Measurements from ENCODE around the gene ZC3H10. TPM values are rescaled to one million over a fixed set of nuclear protein-coding genes. Genes with fewer than 3 reads are reported as not detected.

The ZC3H10 gene
- total and polyA plus RNA-seq, 2 of the 13 experiments (the other 11 are each of a cell fraction or from before 2014, with no cell fraction given): 0.70 to 2.3 TPM

- TF ChIP-seq ATAD3A (CRISPR knock-in tag; IDR thresholded peaks at IDR 0.05) (no peak), ONECUT2 (CRISPR knock-in tag; IDR thresholded peaks at IDR 0.05) (no peak), MYNN (CRISPR knock-in tag; IDR thresholded peaks at IDR 0.05; ENCODE audit: low read depth) (peak; percentile 81; the same call in 1 of the 2 replicates), ZNF543 (CRISPR knock-in tag; IDR thresholded peaks at IDR 0.05) (peak; percentile 78), ZNF777 (CRISPR knock-in tag; IDR thresholded peaks at IDR 0.05) (peak; percentile 49; the same call in 1 of the 2 replicates), SP5 (CRISPR knock-in tag; IDR thresholded peaks at IDR 0.05; ENCODE audit: borderline replicate concordance, low read depth) (peak; percentile 44; the same call in 1 of the 2 replicates), ZBTB33 (CRISPR knock-in tag; IDR thresholded peaks at IDR 0.05) (no peak), SETDB1 (CRISPR knock-in tag; IDR thresholded peaks at IDR 0.05; ENCODE audit: borderline replicate concordance) (no peak), SMARCC2 (IDR thresholded peaks at IDR 0.05) (no peak), BORCS8-MEF2B (CRISPR knock-in tag; IDR thresholded peaks at IDR 0.05) (no peak; the same call in none of the 2 replicates), PLRG1 (conservative IDR thresholded peaks at IDR 0.05) (no peak), ZNF746 (CRISPR knock-in tag; IDR thresholded peaks at IDR 0.05) (peak; percentile 32; the same call in 1 of the 2 replicates), ZNF766 (CRISPR knock-in tag; IDR thresholded peaks at IDR 0.05; ENCODE audit: borderline replicate concordance) (peak; percentile 78; the same call in 1 of the 2 replicates), PRDM10 (CRISPR knock-in tag; IDR thresholded peaks at IDR 0.05; ENCODE audit: low read depth) (peak; percentile 57), NFAT5 (CRISPR knock-in tag; IDR thresholded peaks at IDR 0.05) (0 out of 2 replicates have a peak, but pooled peaks have one; percentile 68), SRF (IDR thresholded peaks at IDR 0.05; ENCODE audit: low read depth, low read length) (peak; percentile 39; the same call in 1 of the 2 replicates), PRPF4 (IDR thresholded peaks at IDR 0.05; ENCODE audit: low read depth, low read length, poor library complexity, severe bottlenecking) (peak; percentile 12), YEATS4 (CRISPR knock-in tag; IDR thresholded peaks at IDR 0.05; ENCODE audit: borderline replicate concordance) (peak; percentile 89), HOXA3 (CRISPR knock-in tag; IDR thresholded peaks at IDR 0.05) (peak; percentile 88)
These were observed 1.6 kb upstream of the ZC3H10 start, which contains the start of gene RPL41 (continued) for GRCh38 chr12:56116267-56117081.

All from HepG2 (cell line).